ENCODE data around the gene AKR1A1.

The AKR1A1 gene

GRCh38 chr1:45545553-45546310 is 4.9 kb upstream of the AKR1A1 start:
- Histone ChIP-seq H3K9me3 (ENCODE audit: control insufficient read depth, insufficient read depth, low read depth, low read length) (no peaks in the 10 kb centered on the region), H3K27me3 (ENCODE audit: control insufficient read depth, insufficient read depth, low read length) (no peaks in the 10 kb centered on the region), H3K27ac (ENCODE audit: low read depth, low read length) (no peak overlapping the region), H3K4me1 (ENCODE audit: control insufficient read depth, insufficient read depth, low read length) (peaks cover 16% of the 10 kb centered on the region), H3K36me3 (ENCODE audit: control insufficient read depth, insufficient read depth, low read length) (no peaks in the 10 kb centered on the region), H3K9ac (ENCODE audit: low read length) (no peak overlapping the region), H3K4me3 (ENCODE audit: low read depth, low read length) (no peak overlapping the region)

GRCh38 chr1:45551684-45552083 is 1.1 kb downstream of the AKR1A1 start:
- H3K9me3 ChIP-seq (ENCODE audit: control insufficient read depth, insufficient read depth, low read depth, low read length) = no peaks in the 10 kb centered on the region
- H3K9ac ChIP-seq (ENCODE audit: low read length) = peak overlapping the region; percentile 85
- peaks cover 40% of the 10 kb centered on the region for H3K36me3 ChIP-seq (ENCODE audit: control insufficient read depth, insufficient read depth, low read length)
- H3K4me3 ChIP-seq (ENCODE audit: low read depth, low read length) = peak overlapping the region; percentile 88
- no peaks in the 10 kb centered on the region for H3K27me3 ChIP-seq (ENCODE audit: control insufficient read depth, insufficient read depth, low read length)
- peaks cover 11% of the 10 kb centered on the region for H3K4me1 ChIP-seq (ENCODE audit: control insufficient read depth, insufficient read depth, low read length)
- no peak overlapping the region for H3K27ac ChIP-seq (ENCODE audit: low read depth, low read length)

GRCh38 chr1:45552331-45552730 is 1.7 kb downstream of the AKR1A1 start:
- Histone ChIP-seq H3K27me3 (ENCODE audit: control insufficient read depth, insufficient read depth, low read length) (no peaks in the 10 kb centered on the region), H3K27ac (ENCODE audit: low read depth, low read length) (no peak overlapping the region), H3K4me1 (ENCODE audit: control insufficient read depth, insufficient read depth, low read length) (peaks cover 11% of the 10 kb centered on the region), H3K4me3 (ENCODE audit: low read depth, low read length) (no peak overlapping the region; the same call in 1 of the 2 replicates), H3K9ac (ENCODE audit: low read length) (peak overlapping the region; percentile 58), H3K9me3 (ENCODE audit: control insufficient read depth, insufficient read depth, low read depth, low read length) (no peaks in the 10 kb centered on the region), H3K36me3 (ENCODE audit: control insufficient read depth, insufficient read depth, low read length) (peaks cover 43% of the 10 kb centered on the region)

- no peak overlapping the region for H3K27ac ChIP-seq (ENCODE audit: low read depth, low read length)
- no peaks in the 10 kb centered on the region for H3K27me3 ChIP-seq (ENCODE audit: control insufficient read depth, insufficient read depth, low read length)
- H3K9ac ChIP-seq (ENCODE audit: low read length) = no peak overlapping the region
- peaks cover 14% of the 10 kb centered on the region for H3K4me1 ChIP-seq (ENCODE audit: control insufficient read depth, insufficient read depth, low read length)
- H3K4me3 ChIP-seq (ENCODE audit: low read depth, low read length) = no peak overlapping the region
- H3K9me3 ChIP-seq (ENCODE audit: control insufficient read depth, insufficient read depth, low read depth, low read length) = no peaks in the 10 kb centered on the region
- H3K36me3 ChIP-seq (ENCODE audit: control insufficient read depth, insufficient read depth, low read length) = peaks cover 51% of the 10 kb centered on the region
These were observed 3.6 kb downstream of the AKR1A1 start for GRCh38 chr1:45554198-45554597.

- H3K36me3 ChIP-seq (ENCODE audit: control insufficient read depth, insufficient read depth, low read length) = peaks cover 67% of the 10 kb centered on the region
- no peaks in the 10 kb centered on the region for H3K9me3 ChIP-seq (ENCODE audit: control insufficient read depth, insufficient read depth, low read depth, low read length)
- no peaks in the 10 kb centered on the region for H3K27me3 ChIP-seq (ENCODE audit: control insufficient read depth, insufficient read depth, low read length)
- H3K4me3 ChIP-seq (ENCODE audit: low read depth, low read length) = no peak overlapping the region
- H3K9ac ChIP-seq (ENCODE audit: low read length) = peak overlapping the region; percentile 46
- 0 out of 2 replicates have a peak, but pooled peaks cover 3% of the 10 kb centered on the region for H3K4me1 ChIP-seq (ENCODE audit: control insufficient read depth, insufficient read depth, low read length)
- peak overlapping the region; percentile 51; the same call in 1 of the 2 replicates for H3K27ac ChIP-seq (ENCODE audit: low read depth, low read length)
These were observed 6.9 kb downstream of the AKR1A1 start for GRCh38 chr1:45557422-45557944.

GRCh38 chr1:45563843-45564242 is 13.2 kb downstream of the AKR1A1 start:
- Histone ChIP-seq H3K4me3 (ENCODE audit: low read depth, low read length) (no peak overlapping the region), H3K9me3 (ENCODE audit: control insufficient read depth, insufficient read depth, low read depth, low read length) (no peaks in the 10 kb centered on the region), H3K27ac (ENCODE audit: low read depth, low read length) (no peak overlapping the region), H3K4me1 (ENCODE audit: control insufficient read depth, insufficient read depth, low read length) (no peaks in the 10 kb centered on the region), H3K27me3 (ENCODE audit: control insufficient read depth, insufficient read depth, low read length) (no peaks in the 10 kb centered on the region), H3K9ac (ENCODE audit: low read length) (no peak overlapping the region), H3K36me3 (ENCODE audit: control insufficient read depth, insufficient read depth, low read length) (peaks cover 77% of the 10 kb centered on the region)

- H3K9ac ChIP-seq (ENCODE audit: low read length) = no peak overlapping the region
- H3K9me3 ChIP-seq (ENCODE audit: control insufficient read depth, insufficient read depth, low read depth, low read length) = no peaks in the 10 kb centered on the region
- peaks cover 77% of the 10 kb centered on the region for H3K36me3 ChIP-seq (ENCODE audit: control insufficient read depth, insufficient read depth, low read length)
- no peak overlapping the region for H3K4me3 ChIP-seq (ENCODE audit: low read depth, low read length)
- no peak overlapping the region for H3K27ac ChIP-seq (ENCODE audit: low read depth, low read length)
- no peaks in the 10 kb centered on the region for H3K27me3 ChIP-seq (ENCODE audit: control insufficient read depth, insufficient read depth, low read length)
- H3K4me1 ChIP-seq (ENCODE audit: control insufficient read depth, insufficient read depth, low read length) = no peaks in the 10 kb centered on the region
These were observed 16.1 kb downstream of the AKR1A1 start for GRCh38 chr1:45566722-45567121.

GRCh38 chr1:45567911-45568310 is 17.3 kb downstream of the AKR1A1 start:
- Histone ChIP-seq H3K27ac (ENCODE audit: low read depth, low read length) (no peak overlapping the region), H3K36me3 (ENCODE audit: control insufficient read depth, insufficient read depth, low read length) (peaks cover 66% of the 10 kb centered on the region), H3K9me3 (ENCODE audit: control insufficient read depth, insufficient read depth, low read depth, low read length) (no peaks in the 10 kb centered on the region), H3K4me1 (ENCODE audit: control insufficient read depth, insufficient read depth, low read length) (peaks cover 2% of the 10 kb centered on the region), H3K4me3 (ENCODE audit: low read depth, low read length) (no peak overlapping the region), H3K9ac (ENCODE audit: low read length) (peak overlapping the region; percentile 14), H3K27me3 (ENCODE audit: control insufficient read depth, insufficient read depth, low read length) (no peaks in the 10 kb centered on the region)

GRCh38 chr1:45568421-45568820 is 17.8 kb downstream of the AKR1A1 start:
- H3K27me3 ChIP-seq (ENCODE audit: control insufficient read depth, insufficient read depth, low read length) = no peaks in the 10 kb centered on the region
- H3K36me3 ChIP-seq (ENCODE audit: control insufficient read depth, insufficient read depth, low read length) = peaks cover 61% of the 10 kb centered on the region
- no peaks in the 10 kb centered on the region for H3K9me3 ChIP-seq (ENCODE audit: control insufficient read depth, insufficient read depth, low read depth, low read length)
- H3K9ac ChIP-seq (ENCODE audit: low read length) = no peak overlapping the region
- H3K4me3 ChIP-seq (ENCODE audit: low read depth, low read length) = no peak overlapping the region
- H3K4me1 ChIP-seq (ENCODE audit: control insufficient read depth, insufficient read depth, low read length) = peaks cover 8% of the 10 kb centered on the region
- no peak overlapping the region for H3K27ac ChIP-seq (ENCODE audit: low read depth, low read length)

- Histone ChIP-seq H3K27me3 (ENCODE audit: control insufficient read depth, insufficient read depth, low read length) (no peaks in the 10 kb centered on the region), H3K27ac (ENCODE audit: low read depth, low read length) (no peak overlapping the region), H3K9ac (ENCODE audit: low read length) (no peak overlapping the region), H3K4me1 (ENCODE audit: control insufficient read depth, insufficient read depth, low read length) (peaks cover 15% of the 10 kb centered on the region), H3K9me3 (ENCODE audit: control insufficient read depth, insufficient read depth, low read depth, low read length) (no peaks in the 10 kb centered on the region), H3K4me3 (ENCODE audit: low read depth, low read length) (no peak overlapping the region), H3K36me3 (ENCODE audit: control insufficient read depth, insufficient read depth, low read length) (peaks cover 51% of the 10 kb centered on the region)
These were observed 18.9 kb downstream of the AKR1A1 start for GRCh38 chr1:45569571-45569961.

- no peaks in the 10 kb centered on the region for H3K27me3 ChIP-seq (ENCODE audit: control insufficient read depth, insufficient read depth, low read length)
- H3K27ac ChIP-seq (ENCODE audit: low read depth, low read length) = no peak overlapping the region
- H3K9ac ChIP-seq (ENCODE audit: low read length) = no peak overlapping the region
- H3K9me3 ChIP-seq (ENCODE audit: control insufficient read depth, insufficient read depth, low read depth, low read length) = no peaks in the 10 kb centered on the region
- H3K4me3 ChIP-seq (ENCODE audit: low read depth, low read length) = no peak overlapping the region
- H3K4me1 ChIP-seq (ENCODE audit: control insufficient read depth, insufficient read depth, low read length) = peaks cover 15% of the 10 kb centered on the region
- H3K36me3 ChIP-seq (ENCODE audit: control insufficient read depth, insufficient read depth, low read length) = peaks cover 51% of the 10 kb centered on the region
These were observed 19.4 kb downstream of the AKR1A1 start for GRCh38 chr1:45569962-45570581.

All from HUES6 (cell line).